ENCODE measurements around the gene CABLES2. TPM values are rescaled to one million over a fixed set of nuclear protein-coding genes. Genes with fewer than 3 reads are reported as not detected.
"Not testable (repeated sequence)": the region's sequence is repeated elsewhere in the genome, so short reads cannot be mapped to it uniquely, and the experiment has no call there.

The CABLES2 gene
- total RNA-seq, 1 experiment from 2014 or later: 6.0 TPM

DNA sequence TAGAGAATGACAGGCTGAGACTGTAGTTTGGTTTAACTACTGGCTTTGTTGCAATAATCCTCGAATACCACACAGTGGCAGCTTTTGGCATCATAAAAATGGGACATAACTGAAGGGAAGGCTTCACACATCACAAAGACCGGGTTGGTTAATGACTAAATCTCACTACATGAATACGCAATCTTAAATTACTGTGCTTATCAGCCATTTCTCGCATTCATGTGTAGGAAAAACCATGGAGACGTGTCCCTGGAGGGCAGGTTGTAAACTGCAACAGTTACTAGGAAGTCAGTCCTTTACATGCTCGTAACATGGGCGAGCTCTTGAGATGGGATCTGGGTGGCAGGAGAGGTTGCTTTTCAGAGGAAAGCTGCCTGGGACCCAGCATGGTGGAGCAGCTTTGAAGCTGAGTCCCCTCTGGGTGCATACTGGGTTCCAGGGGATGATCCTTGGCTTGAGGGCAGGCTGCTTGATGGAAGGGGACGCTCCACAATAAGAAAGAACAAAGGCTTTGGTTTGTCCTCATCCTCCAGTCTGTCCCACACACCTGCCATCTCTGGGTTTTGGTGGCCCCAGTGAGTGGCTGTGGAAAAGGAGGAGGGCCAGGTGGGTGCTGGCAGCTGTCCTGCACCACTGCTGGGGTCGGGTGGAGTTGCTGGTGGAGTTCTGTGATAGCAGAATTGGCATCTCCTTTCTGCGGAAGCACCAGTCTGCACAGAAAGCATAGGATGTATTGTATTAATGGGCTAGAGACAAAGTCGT lies 18.1 kb downstream of the CABLES2 start:
- no peaks in the 10 kb centered on the region for H3K27me3 ChIP-seq
- DNase-seq: no peak
- H3K36me3 ChIP-seq: peaks cover 59% of the 10 kb centered on the region
- peak overlapping the region; percentile 95 for H3K4me3 ChIP-seq
- H3K9me3 ChIP-seq: no peaks in the 10 kb centered on the region

DNA sequence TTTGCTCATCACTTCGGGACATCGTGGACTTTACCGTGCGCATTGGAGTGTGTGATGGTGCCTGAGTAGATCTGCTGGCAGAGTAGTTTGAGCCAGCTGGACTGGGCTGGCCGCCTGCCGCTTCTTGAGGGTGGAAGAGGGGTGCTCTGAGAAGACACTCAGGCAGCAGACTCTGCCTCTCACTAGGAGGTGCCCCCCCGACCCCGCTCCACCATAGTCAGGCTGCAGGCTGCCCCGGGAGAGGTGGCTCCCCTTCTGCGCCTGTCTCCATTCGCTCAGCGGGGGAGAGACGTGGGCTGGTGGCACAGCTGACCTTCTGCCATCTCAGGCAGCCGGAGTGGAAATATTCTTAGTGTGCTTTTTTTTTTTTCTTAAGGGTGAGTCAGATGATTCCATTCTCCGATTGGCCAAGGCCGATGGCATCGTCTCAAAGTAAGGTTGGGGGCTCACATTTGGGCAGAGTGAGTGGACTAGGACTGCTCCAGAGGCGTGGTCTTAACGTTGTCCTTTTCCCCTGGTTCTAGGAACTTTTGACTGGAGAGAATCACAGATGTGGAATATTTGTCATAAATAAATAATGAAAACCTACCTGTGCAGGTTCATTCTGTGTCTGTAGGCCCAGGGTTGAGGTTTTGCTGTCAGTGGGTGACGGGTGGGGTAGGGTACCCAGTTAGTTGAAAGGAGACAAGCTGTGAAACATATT lies 19.0 kb downstream of the CABLES2 start:
- Histone ChIP-seq H3K9me3 (no peaks in the 10 kb centered on the region), H3K4me3 (peak overlapping the region; percentile 95), H3K36me3 (peaks cover 54% of the 10 kb centered on the region), H3K27me3 (no peaks in the 10 kb centered on the region)
- DNase-seq: no peak

DNA sequence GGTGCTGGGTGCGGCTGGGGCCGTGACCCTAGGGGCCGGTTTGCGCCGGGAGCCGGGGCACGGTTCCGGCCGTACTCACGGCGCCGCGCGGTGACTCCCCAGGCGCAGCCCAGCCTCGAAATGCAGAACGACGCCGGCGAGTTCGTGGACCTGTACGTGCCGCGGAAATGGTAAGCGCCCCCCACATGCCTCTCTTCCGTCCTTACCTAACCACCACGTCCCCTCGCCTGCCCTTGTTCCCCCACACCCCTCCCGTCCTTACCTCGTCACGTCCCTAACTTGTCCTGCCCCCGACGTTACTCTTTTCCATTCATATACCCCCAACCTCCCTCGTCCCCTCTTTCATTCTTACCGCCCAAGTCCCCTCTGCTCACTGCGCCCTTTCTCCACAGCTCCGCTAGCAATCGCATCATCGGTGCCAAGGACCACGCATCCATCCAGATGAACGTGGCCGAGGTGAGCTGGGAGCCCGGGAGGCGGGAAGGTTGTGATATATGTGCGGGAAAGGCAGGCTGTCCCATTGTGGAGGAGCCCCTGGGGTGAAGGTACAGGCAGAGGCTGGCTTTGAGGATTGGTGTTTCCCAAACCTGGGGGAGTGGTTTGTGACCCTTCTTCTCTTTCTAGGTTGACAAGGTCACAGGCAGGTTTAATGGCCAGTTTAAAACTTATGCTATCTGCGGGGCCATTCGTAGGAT lies 19.7 kb downstream of the CABLES2 start:
- no peak for DNase-seq
- Histone ChIP-seq H3K9me3 (no peaks in the 10 kb centered on the region), H3K27me3 (no peaks in the 10 kb centered on the region), H3K4me3 (peak overlapping the region; percentile 95), H3K36me3 (peaks cover 61% of the 10 kb centered on the region)

DNA sequence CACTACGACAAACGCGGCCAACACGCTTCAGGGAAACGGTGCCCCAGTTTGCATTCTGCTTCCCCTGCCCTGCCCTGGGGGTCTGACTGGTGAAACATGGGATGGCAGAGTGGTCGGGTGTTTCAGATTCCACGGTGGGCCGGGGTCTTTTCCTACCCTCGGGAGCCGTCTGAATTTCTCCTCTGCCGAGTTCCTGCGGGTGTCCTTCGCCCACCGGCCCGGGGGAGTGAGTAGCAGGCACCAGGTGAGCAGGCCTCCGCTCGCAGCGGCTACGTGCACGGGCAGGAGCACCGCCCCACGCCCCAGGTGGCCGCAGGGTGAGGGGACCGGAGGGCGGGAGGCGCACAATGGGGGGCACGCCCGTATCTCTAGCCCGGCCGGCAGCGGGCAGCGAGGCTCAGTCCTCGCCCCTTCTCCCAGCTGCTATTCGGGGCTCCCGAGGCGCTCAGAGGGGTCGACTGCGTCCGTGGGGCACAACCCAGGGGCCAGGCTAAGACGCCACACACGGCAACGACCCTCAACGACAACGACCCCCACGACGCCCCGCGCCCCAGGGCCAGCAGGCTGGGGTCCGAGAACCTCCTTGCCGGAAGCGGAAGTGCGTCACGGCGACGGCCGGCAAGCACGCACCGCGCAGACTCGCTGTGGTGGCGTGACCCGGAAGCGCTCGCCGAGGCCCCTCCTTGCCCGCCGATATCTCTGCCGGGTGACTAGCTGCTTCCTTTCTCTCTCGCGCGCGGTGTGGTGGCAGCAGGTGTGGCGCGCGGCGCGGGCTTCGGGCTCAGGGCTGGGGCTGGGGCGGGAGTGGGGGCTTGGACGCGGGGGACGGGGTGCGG lies 20.5 kb downstream of the CABLES2 start, which contains the start of gene RPS21:
RPS21 (plus strand) TSS at position 721 of the 836 bp plus-strand sequence. CDS start 236 bp downstream, outside the sequence.
- Histone ChIP-seq H3K9me3 (no peaks in the 10 kb centered on the region), H3K36me3 (peaks cover 61% of the 10 kb centered on the region), H3K27me3 (no peaks in the 10 kb centered on the region), H3K4me3 (peak within 1 kb of the TSS; percentile 95)
- DNase-seq: peak; percentile 96

DNA sequence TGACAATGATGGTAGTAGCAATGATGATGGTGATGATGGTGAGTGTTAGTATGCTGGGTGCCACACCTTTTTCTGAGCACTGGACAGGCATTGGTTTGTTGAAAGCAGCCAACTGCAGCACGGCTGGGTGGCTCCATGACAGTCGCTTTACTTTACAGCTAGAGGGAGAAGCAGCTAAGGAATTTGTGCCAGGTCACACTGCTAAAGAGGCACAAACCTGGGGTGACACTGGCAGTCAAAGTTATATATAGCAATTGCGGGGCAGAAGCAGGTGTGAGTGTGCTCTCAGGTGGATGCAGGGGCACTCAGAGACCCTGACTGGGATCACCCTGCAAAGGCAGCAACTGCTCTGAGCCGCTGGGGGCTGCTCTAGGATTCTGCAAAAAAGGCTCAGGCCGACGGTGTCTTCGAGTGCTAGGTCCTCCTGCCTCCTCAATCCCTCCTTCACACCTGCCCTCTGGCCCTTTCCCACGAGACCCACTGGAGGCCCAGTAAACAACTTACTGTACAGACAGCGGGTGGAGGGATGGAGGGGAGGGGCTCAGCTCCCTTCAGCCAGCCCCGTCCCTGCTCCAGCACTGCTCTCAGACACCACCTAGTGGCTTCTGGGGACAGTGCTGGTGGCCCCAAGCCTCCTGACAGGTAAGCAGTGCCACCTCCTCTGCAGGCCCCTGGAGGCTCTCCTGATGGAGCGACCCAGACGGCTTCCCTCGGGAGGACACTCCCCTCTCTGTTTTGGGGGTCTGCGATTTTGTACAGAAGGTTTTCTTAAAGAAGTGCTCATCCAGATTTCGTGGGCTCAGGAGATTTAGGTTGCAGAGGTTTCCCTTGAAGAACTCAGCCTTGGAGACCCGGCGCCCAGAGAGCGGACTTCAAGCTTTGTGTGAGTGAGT lies 24.5 kb downstream of the CABLES2 start:
- DNase-seq: peak; percentile 76
- Histone ChIP-seq H3K36me3 (peaks cover 21% of the 10 kb centered on the region), H3K9me3 (no peaks in the 10 kb centered on the region), H3K4me3 (no peak overlapping the region), H3K27me3 (no peaks in the 10 kb centered on the region)

DNA sequence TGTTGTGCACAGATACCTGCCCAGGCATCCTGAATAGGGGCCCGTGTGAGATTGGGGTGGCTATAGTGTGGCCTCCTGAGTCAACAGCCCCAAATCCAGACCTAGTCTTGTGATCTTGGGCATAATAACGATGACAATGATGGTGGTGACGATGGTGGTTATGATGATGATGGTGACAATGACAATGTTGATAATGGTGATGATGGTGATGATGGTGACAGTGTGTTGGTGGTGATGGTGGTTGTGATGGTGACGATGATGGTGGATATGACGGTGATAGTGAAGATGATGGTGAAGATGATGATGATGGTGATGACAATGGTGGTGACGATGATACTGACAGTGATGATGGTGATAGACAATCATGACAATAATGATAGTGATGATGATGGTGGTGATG lies 25.2 kb downstream of the CABLES2 start:
- no peak overlapping the region for H3K4me3 ChIP-seq
- no peaks in the 10 kb centered on the region for H3K9me3 ChIP-seq
- no peak for DNase-seq
- H3K27me3 ChIP-seq: no peaks in the 10 kb centered on the region
- H3K36me3 ChIP-seq: peaks cover 17% of the 10 kb centered on the region

DNA sequence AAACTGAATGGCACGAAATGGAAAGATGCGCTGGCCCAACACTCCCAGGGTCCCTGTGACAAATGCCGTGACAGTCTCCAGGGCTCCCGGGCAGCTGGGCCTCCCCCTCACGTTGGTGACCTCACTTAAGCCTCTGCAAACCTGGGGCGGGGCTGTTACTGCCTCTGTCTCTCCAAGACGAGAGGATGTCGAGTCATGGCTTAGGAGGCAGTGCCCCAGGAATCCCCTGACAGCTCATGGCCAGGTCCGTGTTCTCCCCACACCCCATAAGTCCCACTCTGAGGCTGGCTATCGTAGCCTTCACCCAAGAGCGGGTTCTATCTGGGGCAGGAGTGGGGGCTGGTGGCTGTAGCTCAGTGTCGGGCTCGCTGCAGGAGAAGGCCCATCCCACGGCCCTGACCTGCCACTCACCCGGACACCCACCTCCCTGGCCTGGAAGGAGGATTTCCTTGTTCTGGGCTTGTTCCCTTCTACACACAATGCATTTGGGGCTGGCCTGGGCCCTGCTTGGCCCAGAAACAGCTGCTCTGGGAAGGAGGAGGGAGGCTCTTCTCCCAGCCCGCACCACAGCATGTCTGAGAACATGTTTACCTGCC lies 25.8 kb downstream of the CABLES2 start:
- Histone ChIP-seq H3K4me3 (no peak overlapping the region), H3K27me3 (no peaks in the 10 kb centered on the region), H3K36me3 (peaks cover 12% of the 10 kb centered on the region), H3K9me3 (no peaks in the 10 kb centered on the region)
- no peak for DNase-seq

DNA sequence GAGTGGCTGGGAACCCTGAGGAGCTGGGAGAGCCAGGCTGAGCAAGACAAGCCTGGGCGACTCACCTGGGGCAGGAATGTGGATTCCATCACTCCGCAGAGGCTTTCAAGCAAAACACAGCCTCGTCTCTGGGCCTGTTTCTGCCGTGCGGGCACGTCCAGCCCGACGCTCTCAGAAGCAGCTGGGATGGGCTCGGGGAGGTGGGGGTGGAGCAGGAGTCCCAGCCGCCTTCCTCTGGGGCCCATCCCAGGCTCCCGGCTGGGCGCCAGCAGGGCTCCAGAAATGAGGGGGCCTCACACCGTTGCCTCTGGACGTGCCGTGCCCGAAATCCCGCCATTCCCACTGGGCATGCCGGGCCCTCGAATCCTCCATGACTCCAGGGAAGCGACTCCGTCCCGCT lies 28.9 kb downstream of the CABLES2 start:
- no peak for DNase-seq
- Histone ChIP-seq H3K4me3 (no peak overlapping the region), H3K9me3 (no peaks in the 10 kb centered on the region), H3K27me3 (no peaks in the 10 kb centered on the region), H3K36me3 (peaks cover 8% of the 10 kb centered on the region)

DNA sequence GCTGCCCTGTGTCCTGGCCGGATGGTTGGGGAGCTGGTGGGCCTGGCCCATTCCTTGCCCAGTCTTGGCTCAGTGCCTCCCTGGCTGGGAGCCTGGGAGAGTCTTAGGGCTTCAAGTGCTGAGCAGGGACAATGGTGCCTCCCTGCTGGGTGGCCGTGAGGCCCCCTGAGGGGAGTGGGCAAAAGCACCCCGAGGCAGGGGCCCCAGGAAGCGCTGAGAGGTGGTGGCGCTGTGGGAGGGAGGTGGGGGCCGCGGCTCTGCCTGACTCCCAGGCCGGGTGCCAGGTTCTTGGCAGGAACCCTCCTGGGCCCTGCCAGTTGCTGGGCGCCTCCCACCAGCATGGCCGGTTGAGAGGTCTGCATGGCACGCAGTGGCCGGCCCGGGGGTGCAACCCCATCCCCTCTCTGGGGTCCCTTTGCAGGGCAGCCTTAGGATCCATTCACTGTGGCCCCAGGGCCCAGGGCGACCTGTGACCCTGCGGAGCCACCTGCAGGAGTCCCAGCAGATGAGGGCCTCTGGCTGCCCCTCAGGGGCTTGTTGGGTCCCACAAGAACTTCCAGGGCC lies 29.4 kb downstream of the CABLES2 start:
- H3K4me3 ChIP-seq: no peak overlapping the region
- no peaks in the 10 kb centered on the region for H3K9me3 ChIP-seq
- no peaks in the 10 kb centered on the region for H3K27me3 ChIP-seq
- peak; percentile 87 for DNase-seq
- peaks cover 5% of the 10 kb centered on the region for H3K36me3 ChIP-seq

DNA sequence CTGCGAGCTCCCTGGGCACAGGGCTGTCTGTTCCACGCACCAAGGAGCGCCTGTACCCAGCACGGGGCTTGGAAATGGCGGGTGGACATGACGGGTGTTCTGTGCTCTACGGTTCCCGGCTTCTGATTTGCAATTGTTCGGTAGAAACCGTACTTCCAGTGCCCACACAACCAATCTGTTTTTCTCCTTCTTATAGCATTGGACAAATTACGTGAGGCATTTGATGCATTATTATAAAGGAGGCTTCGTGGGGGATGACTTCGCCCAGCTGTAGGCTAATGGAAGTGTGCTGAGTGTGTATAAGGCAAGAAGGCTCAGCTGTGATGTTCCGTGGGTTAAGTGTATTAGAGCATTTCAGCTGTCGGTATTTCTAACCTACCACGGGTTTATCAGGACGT lies 30.0 kb downstream of the CABLES2 start:
- H3K4me3 ChIP-seq: no peak overlapping the region
- DNase-seq: no peak
- no peaks in the 10 kb centered on the region; the same call in 1 of the 2 replicates for H3K36me3 ChIP-seq
- no peaks in the 10 kb centered on the region for H3K9me3 ChIP-seq
- no peaks in the 10 kb centered on the region for H3K27me3 ChIP-seq

DNA sequence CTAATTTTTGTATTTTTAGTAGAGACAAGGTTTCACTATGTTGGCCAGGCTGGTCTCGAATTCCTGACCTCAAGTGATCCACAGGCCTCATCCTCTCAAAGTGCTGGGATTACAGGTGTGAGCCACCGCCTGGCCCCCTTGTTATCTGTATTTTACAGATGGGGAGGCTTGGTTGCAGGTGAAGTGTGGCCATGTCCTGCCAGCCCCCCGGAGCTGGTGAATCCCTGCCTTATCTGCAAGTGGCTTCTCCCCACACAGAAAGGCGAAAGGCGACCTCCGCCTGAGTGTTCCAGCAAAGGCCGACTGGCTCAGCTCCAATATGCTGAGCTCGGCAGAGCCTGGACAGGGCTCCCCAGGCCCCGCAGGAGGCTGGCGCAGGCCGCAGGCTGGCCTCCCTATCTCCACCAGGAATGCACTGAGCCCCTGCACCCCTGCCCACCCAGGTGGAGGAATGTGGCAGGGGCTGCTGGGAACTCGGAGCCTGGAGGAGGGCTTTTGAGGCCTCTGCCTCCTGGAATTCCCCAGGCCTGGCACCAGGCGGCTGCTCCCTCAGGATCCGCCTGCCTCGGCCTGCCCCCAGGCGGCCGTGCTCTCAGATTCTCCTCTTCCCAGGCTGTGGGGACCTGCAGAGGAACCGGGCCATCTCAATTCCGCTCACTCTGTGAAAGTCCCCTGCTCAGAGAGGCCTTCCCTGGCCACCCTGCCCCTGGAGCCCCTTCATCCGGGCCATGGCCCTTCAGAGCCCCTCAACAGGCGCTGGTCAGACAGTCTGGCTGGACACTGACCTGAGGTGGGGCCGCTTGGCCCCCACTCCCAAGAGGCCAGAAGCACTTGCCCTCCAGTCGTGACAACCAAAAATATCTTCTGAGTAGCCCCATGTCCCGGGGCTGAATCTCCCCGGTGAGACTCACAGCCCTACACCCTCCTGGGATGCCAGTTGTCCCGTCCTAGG lies 30.7 kb downstream of the CABLES2 start:
- DNase-seq: no peak
- no peaks in the 10 kb centered on the region for H3K9me3 ChIP-seq
- H3K36me3 ChIP-seq: no peaks in the 10 kb centered on the region
- no peaks in the 10 kb centered on the region for H3K27me3 ChIP-seq
- no peak overlapping the region for H3K4me3 ChIP-seq

DNA sequence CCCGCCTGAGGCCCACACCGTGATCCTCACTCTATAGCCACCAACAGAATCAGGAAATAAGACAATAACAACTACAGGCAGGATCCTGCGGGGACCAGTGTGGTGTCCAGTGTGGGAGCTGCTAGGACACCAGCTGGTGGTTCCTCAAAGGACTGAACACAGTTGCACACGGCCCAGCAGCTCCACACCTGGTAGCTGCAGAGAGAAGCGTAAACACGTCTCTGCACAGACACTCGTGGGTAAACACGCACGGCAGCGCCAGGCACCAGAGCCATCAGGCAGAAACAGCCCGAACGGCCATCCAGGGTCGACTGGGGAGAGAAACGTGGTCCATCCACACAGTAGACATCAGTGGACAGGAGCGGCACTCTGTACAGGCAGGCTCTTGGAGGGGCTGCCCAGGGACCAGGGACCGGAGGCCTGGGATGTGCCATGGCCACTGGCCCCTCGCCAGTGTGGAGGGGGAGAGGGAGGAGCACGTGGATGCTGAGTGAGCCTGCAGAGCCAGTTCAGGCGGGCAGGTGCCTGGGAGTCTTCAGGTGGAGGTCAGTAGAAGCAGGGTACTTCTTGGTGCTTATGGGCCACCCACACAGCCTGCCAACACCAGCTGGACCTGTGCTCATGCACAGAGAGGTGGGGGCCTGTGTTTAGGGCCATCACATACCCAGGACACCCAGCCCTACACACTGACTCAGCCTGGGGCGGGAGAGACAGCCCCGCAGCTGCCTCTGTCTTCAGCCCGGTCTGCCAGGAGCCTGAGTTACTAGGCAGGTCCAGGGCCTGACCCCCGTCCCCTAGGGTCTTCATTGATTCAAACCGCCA lies 32.5 kb downstream of the CABLES2 start:
- no peaks in the 10 kb centered on the region for H3K36me3 ChIP-seq
- no peaks in the 10 kb centered on the region for H3K27me3 ChIP-seq
- DNase-seq: no peak
- H3K9me3 ChIP-seq: no peaks in the 10 kb centered on the region
- no peak overlapping the region for H3K4me3 ChIP-seq

DNA sequence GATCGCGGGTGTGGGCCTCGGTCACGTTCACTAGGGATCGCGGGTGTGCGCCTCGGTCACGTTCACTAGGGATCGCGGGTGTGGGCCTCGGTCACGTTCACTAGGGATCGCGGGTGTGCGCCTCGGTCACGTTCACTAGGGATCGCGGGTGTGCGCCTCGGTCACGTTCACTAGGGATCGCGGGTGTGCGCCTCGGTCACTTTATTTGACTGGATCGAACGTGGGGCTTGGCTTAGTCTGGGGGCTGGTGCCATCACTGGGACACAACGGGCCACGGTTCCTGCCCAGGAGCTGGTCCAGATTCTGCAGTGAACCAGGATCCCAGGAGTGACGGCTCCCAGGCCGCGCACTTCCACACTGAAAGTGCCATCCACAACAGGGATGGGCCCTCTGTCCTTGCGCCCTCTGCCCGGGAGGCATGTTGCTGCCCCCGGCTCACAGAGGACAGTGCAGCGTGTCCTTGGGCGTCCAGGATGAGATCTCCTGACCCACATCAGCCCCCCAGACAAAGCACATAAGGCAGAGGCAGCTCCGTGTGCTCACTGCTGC lies 33.4 kb downstream of the CABLES2 start:
- H3K36me3 ChIP-seq, DNase-seq, H3K27me3 ChIP-seq, H3K9me3 ChIP-seq, H3K4me3 ChIP-seq: not testable (repeated sequence)
